ENCODE data around the gene PDGFC. TPM values are rescaled to one million over a fixed set of nuclear protein-coding genes. Genes with fewer than 3 reads are reported as not detected.

Gene PDGFC
- total RNA-seq, 1 experiment from 2014 or later = 9.8 TPM

DNA sequence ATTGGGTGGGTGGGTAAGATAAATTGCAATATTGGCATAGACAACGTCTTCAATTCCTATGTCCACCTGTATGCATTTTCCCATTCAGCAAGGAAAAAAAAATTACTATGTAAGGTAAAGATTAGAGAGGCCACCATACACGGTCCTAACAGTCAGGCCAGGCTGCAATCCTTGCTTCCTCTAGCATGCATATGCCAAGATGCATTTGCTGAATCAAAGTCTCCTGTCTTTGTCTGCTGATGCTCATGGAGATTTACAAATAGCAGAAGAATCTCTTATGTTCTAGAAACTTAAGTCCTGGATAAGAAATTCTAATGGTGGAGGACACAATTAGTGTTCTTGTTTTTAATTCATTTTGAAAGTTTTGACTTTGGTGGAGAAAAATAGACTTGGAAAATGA, 206.8 kb downstream of the PDGFC start (continued):
- TF ChIP-seq, protein P1, sequence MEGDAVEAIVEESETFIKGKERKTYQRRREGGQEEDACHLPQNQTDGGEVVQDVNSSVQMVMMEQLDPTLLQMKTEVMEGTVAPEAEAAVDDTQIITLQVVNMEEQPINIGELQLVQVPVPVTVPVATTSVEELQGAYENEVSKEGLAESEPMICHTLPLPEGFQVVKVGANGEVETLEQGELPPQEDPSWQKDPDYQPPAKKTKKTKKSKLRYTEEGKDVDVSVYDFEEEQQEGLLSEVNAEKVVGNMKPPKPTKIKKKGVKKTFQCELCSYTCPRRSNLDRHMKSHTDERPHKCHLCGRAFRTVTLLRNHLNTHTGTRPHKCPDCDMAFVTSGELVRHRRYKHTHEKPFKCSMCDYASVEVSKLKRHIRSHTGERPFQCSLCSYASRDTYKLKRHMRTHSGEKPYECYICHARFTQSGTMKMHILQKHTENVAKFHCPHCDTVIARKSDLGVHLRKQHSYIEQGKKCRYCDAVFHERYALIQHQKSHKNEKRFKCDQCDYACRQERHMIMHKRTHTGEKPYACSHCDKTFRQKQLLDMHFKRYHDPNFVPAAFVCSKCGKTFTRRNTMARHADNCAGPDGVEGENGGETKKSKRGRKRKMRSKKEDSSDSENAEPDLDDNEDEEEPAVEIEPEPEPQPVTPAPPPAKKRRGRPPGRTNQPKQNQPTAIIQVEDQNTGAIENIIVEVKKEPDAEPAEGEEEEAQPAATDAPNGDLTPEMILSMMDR (IDR thresholded peaks at IDR 0.05 in 2 of 3, conservative IDR thresholded peaks at IDR 0.05 in 1 of 3; ENCODE audit: borderline replicate concordance in 1 of 3, insufficient read depth in 1 of 3, low read depth in 2 of 3, low read length in 2 of 3) = no peak
- no peak for TF ChIP-seq POLR2A (IDR thresholded peaks at IDR 0.05; ENCODE audit: borderline replicate concordance, extremely low read depth, insufficient read depth, insufficient read length)
- no peak for TF ChIP-seq EZH2phosphoT487 (IDR thresholded peaks at IDR 0.05; ENCODE audit: borderline replicate concordance)

DNA sequence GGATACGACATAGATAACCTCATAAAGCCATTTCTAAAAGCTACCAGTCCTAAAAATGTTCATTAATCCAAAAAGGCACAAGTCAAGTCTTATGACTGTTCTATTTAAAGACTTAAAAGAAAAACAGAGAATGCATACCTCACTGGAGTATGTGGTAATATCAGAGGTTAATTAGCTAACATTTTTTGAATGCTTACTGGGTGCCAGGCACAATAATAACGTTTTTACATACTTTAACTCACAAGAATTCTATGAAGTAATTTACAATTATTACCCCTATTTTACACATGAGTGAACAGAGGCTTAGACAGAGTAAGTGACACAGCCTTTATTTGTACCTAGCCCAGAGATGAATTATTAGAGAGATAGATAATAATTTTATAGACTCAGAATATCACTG, 207.5 kb downstream of the PDGFC start:
- RAD21 ChIA-PET (ENCODE audit: low non-redundant PET in 1 of 2, low total read pairs in 2 of 2, uncharacterized antibody in 2 of 2, unreplicated experiment in 2 of 2) = no interaction called here
- ATAC-seq (no peak), DNase-seq (ENCODE audit: low read depth, low spot score) (no peak)
- CTCF ChIA-PET = no interaction called here
- Histone ChIP-seq H3K79me2 (ENCODE audit: insufficient read depth, low read length) (no peaks in the 10 kb centered on the region), H3K36me3 (ENCODE audit: control insufficient read depth in 1 of 2, insufficient read depth in 2 of 2, low read length in 2 of 2) (no peaks in the 10 kb centered on the region), H3K27me3 (ENCODE audit: insufficient read depth, low read length) (no peaks in the 10 kb centered on the region), H3K4me2 (ENCODE audit: low read length) (0 out of 2 replicates have a peak overlapping the region, but pooled peaks have one; percentile 16), H3K4me3 (replicated peaks in 1 of 2; ENCODE audit: low read depth in 1 of 2, low read length in 2 of 2) (no peak overlapping the region), H3K27ac (ENCODE audit: low read depth, low read length) (peak overlapping the region; percentile 44; the same call in 1 of the 2 replicates), H3K9ac (ENCODE audit: low read length) (no peak overlapping the region), H4K20me1 (ENCODE audit: insufficient read depth) (no peaks in the 10 kb centered on the region), H3K9me3 (ENCODE audit: control insufficient read depth in 1 of 2, insufficient read depth in 1 of 2, low read depth in 1 of 2, low read length in 2 of 2) (no peaks in the 10 kb centered on the region), H3K9me2 (ENCODE audit: insufficient read depth) (no peaks in the 10 kb centered on the region), H2AFZ (ENCODE audit: low read depth, low read length, poor library complexity, severe bottlenecking) (no peak overlapping the region), H3K4me1 (ENCODE audit: control insufficient read depth in 1 of 2, insufficient read depth in 2 of 2, low read length in 2 of 2) (peaks cover 0 to 8% of the 10 kb centered on the region in 2 experiments; a peak in 3 of 4 replicates)
- intact Hi-C loops (cut with micrococcal nuclease) = no loop called here
- no TSS peak for BruUV-seq (replicated peaks)
- POLR2A ChIA-PET = no interaction called here
- TF ChIP-seq RAD21 (IDR thresholded peaks at IDR 0.05; ENCODE audit: low read depth) (no peak), SRF (IDR thresholded peaks at IDR 0.05; ENCODE audit: low read depth) (no peak), SIN3A (IDR thresholded peaks at IDR 0.05; ENCODE audit: low read depth) (no peak), JUND (IDR thresholded peaks at IDR 0.05) (no peak), CBX3 (IDR thresholded peaks at IDR 0.05; ENCODE audit: low read depth) (no peak), EZH2 (IDR thresholded peaks at IDR 0.05) (no peak), SP1 (IDR thresholded peaks at IDR 0.05; ENCODE audit: low read depth) (no peak), POLR2A (IDR thresholded peaks at IDR 0.05; ENCODE audit: borderline replicate concordance, extremely low read depth, insufficient read depth, insufficient read length) (no peak), YY1 (IDR thresholded peaks at IDR 0.05; ENCODE audit: extremely low read depth, insufficient replicate concordance, low read depth, low read length) (no peak), ZNF274 (IDR thresholded peaks at IDR 0.05; ENCODE audit: low read depth, low read length) (no peak), TCF7L2 (IDR thresholded peaks at IDR 0.05; ENCODE audit: borderline replicate concordance, extremely low read depth, insufficient read depth, insufficient read length) (no peak), ELF1 (IDR thresholded peaks at IDR 0.05; ENCODE audit: borderline replicate concordance, low read depth) (no peak), EGR1 (IDR thresholded peaks at IDR 0.05; ENCODE audit: low read depth) (no peak)
- TF ChIP-seq, protein P2, sequence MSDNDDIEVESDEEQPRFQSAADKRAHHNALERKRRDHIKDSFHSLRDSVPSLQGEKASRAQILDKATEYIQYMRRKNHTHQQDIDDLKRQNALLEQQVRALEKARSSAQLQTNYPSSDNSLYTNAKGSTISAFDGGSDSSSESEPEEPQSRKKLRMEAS (IDR thresholded peaks at IDR 0.05) = no peak
- TF ChIP-seq, protein P1 (IDR thresholded peaks at IDR 0.05 in 2 of 3, conservative IDR thresholded peaks at IDR 0.05 in 1 of 3; ENCODE audit: borderline replicate concordance in 1 of 3, insufficient read depth in 1 of 3, low read depth in 2 of 3, low read length in 2 of 3) = no peak
